OCI-LY7 (cell line): ENCODE results near the gene PIGP. TPM values are rescaled to one million over a fixed set of nuclear protein-coding genes. Genes with fewer than 3 reads are reported as not detected.
A peak's percentile ranks its signal among the peaks of the same experiment; 100 is the strongest.

Experiments
- BruUV-seq: library from RNA; stranded (reverse); fragments of 400-500 nt; replicated peaks from 2 replicates; lab custom pipeline; 2021; lab: Mats Ljungman, UMichigan
- CTCF ChIA-PET: fragments of 300-600 bp; sonication (Branson Sonifier 250); formaldehyde crosslinking; loops from one replicate; lab custom pipeline; 2022; ENCODE audit warnings: antibody characterized with exemption; ENCODE audit not compliant: unreplicated experiment; lab: Charles Lee
- POLR2A ChIA-PET: fragments of 300-600 bp; sonication (Branson Sonifier 250); formaldehyde crosslinking; loops from one replicate; lab custom pipeline; 2022; ENCODE audit warnings: antibody characterized with exemption; lab: Charles Lee
- DNase-seq: peaks from one replicate; pipeline ENCODE4 v3.0.0-alpha.2; 2015; ENCODE audit warnings: low spot score
- H2AFZ ChIP-seq: fragments of 200-600 bp; sonication (generic), shearing (Covaris generic); 2 replicates; pipeline ENCODE4 v1.6.1; 2014; ENCODE audit warnings: mild to moderate bottlenecking, antibody characterized with exemption, low read length, moderate library complexity
- H3K27ac ChIP-seq: fragments of 200-600 bp; sonication (generic); 2 replicates; pipeline ENCODE4 v1.5.1; 2014; ENCODE audit warnings: mixed run types, low read depth, mild to moderate bottlenecking, moderate library complexity, low read length, inconsistent platforms; ENCODE audit not compliant: poor library complexity, severe bottlenecking
- H3K36me3 ChIP-seq: fragments of 200-600 bp; sonication (generic); 2 replicates; pipeline ENCODE4 v1.6.1; 2014; ENCODE audit warnings: mild to moderate bottlenecking, antibody characterized with exemption, low read length, moderate library complexity, mixed read lengths; ENCODE audit not compliant: insufficient read depth
- H3K4me1 ChIP-seq: fragments of 200-600 bp; sonication (generic); 2 replicates; pipeline ENCODE4 v1.5.1; 2014; ENCODE audit warnings: mild to moderate bottlenecking, low read length; ENCODE audit not compliant: insufficient read depth, poor library complexity, severe bottlenecking
- H3K4me2 ChIP-seq: fragments of 200-600 bp; sonication (generic); 2 replicates; pipeline ENCODE4 v1.6.1; 2014; ENCODE audit warnings: mild to moderate bottlenecking, low read length
- H3K4me3 ChIP-seq: fragments of 200-600 bp; sonication (generic); 2 replicates; pipeline ENCODE4 v1.5.1; 2014; ENCODE audit warnings: mild to moderate bottlenecking, low read depth, low read length; ENCODE audit not compliant: poor library complexity, severe bottlenecking
- H3K79me2 ChIP-seq: fragments of 200-600 bp; sonication (generic); 2 replicates; pipeline ENCODE4 v1.6.1; 2016; ENCODE audit warnings: low read depth, mild to moderate bottlenecking, low read length, moderate library complexity, mixed read lengths; ENCODE audit not compliant: insufficient read depth
- H3K9me2 ChIP-seq: fragments of 200-600 bp; sonication (generic); 2 replicates; pipeline ENCODE4 v1.6.1; 2016; ENCODE audit warnings: mild to moderate bottlenecking, low read length, mixed read lengths; ENCODE audit not compliant: insufficient read depth
- H3K9me3 ChIP-seq: fragments of 200-600 bp; sonication (generic); 2 replicates; pipeline ENCODE4 v1.6.1; 2014; ENCODE audit warnings: mild to moderate bottlenecking, mixed run types, low read length, mixed read lengths
- H4K20me1 ChIP-seq: fragments of 200-600 bp; sonication (generic); 2 replicates; pipeline ENCODE4 v1.6.1; 2014; ENCODE audit warnings: mild to moderate bottlenecking, antibody characterized with exemption, low read length, moderate library complexity, mixed read lengths; ENCODE audit not compliant: insufficient read depth
- EZH2phosphoT487 ChIP-seq: fragments of 200-600 bp; sonication (generic); IDR thresholded peaks from 2 replicates; pipeline ENCODE4 v1.6.1; 2018; ENCODE audit warnings: low read depth, borderline replicate concordance, mild to moderate bottlenecking, mixed run types, antibody characterized with exemption, low read length, moderate library complexity, mixed read lengths
- intact Hi-C: fragments of 100-400 bp; cut with micrococcal nuclease; formaldehyde crosslinking; loops from one replicate; pipeline ENCODE4 v1.10.0; 2022; ENCODE audit not compliant: unreplicated experiment
- total RNA-seq, 2 experiments: library from RNA; depleted of rRNA in 1 of 2; stranded (reverse); fragments of >200 nt in 1 of 2; shearing (Covaris generic) in 1 of 2; gene quantifications; 2 replicates each; pipeline ENCODE4 v1.2.3, GENCODE V29; 2014 to 2022
- TF ChIP-seq, protein P1 (sequence below): fragments of 200-600 bp; sonication (generic); conservative IDR thresholded peaks from 2 replicates; pipeline ENCODE4 v1.5.1; 2014; ENCODE audit warnings: mild to moderate bottlenecking, antibody characterized with exemption, low read length, moderate library complexity, mixed read lengths

The PIGP gene
- total RNA-seq, 2 experiments from 2014 or later = 7.4 to 35.4 TPM

DNA sequence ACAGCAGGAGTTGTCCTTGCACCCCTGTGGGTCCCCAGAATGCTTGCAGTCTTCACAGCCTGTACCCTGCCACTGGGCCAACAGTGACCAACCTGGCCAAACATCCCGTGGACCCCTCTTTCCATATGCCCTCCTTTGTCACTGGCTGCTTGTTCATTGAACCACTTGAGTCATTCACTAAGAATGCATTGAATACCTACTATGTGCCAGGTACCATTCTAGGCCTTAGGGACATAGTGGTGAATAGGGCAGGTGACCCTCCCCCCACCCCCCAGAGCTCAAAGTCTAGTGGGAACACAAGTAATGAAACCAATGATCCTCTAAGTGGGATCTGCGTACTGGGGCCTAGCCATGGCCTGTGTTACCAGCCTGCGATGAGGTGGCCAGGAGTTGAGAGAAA lies 28.2 kb downstream of the PIGP start:
- ChIA-PET POLR2A (interaction anchor here (0.6 kb wide), 1 partner anchor 41 kb away, joined by 3 read pairs; no protein-coding TSS in a partner anchor), CTCF (no interaction called here)
- peaks cover 12% of the 10 kb centered on the region for H3K4me1 ChIP-seq

DNA sequence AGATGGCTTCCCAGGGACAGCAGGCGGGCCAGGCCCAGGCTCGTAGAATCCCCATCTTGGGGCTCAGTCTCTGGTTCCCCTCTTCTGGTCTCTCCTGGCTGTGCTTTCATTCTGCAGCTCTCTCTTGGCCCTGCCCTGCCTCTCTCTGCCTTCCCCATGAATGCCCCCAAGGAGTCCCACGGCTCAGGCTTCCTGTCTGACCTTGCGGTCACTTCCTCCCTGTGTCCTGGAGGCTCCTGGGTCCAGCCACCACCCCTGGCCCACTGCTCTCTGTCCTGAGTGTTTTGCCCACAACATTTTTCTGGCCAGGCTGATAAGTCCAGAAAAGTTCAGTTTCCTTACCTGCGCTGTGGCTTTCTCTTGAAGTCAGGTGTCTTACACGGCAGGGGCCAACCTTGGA lies 29.1 kb downstream of the PIGP start:
- CTCF ChIA-PET = no interaction called here
- intact Hi-C loops = no loop called here
- no peaks in the 10 kb centered on the region for H3K79me2 ChIP-seq
- H3K9me2 ChIP-seq = no peaks in the 10 kb centered on the region
- H3K4me1 ChIP-seq = peaks cover 12% of the 10 kb centered on the region
- H3K27ac ChIP-seq = no peak overlapping the region
- no peak overlapping the region for H3K4me2 ChIP-seq
- no peaks in the 10 kb centered on the region for H4K20me1 ChIP-seq
- no peak for DNase-seq
- no peak overlapping the region for H2AFZ ChIP-seq
- H3K4me3 ChIP-seq = no peak overlapping the region
- no TSS peak for BruUV-seq
- POLR2A ChIA-PET = no interaction called here
- TF ChIP-seq, protein P1, sequence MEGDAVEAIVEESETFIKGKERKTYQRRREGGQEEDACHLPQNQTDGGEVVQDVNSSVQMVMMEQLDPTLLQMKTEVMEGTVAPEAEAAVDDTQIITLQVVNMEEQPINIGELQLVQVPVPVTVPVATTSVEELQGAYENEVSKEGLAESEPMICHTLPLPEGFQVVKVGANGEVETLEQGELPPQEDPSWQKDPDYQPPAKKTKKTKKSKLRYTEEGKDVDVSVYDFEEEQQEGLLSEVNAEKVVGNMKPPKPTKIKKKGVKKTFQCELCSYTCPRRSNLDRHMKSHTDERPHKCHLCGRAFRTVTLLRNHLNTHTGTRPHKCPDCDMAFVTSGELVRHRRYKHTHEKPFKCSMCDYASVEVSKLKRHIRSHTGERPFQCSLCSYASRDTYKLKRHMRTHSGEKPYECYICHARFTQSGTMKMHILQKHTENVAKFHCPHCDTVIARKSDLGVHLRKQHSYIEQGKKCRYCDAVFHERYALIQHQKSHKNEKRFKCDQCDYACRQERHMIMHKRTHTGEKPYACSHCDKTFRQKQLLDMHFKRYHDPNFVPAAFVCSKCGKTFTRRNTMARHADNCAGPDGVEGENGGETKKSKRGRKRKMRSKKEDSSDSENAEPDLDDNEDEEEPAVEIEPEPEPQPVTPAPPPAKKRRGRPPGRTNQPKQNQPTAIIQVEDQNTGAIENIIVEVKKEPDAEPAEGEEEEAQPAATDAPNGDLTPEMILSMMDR = no peak
- no peak for TF ChIP-seq EZH2phosphoT487
- no peaks in the 10 kb centered on the region for H3K36me3 ChIP-seq
- H3K9me3 ChIP-seq = no peaks in the 10 kb centered on the region

More for the DNA sequence above, 28.2 kb downstream of the PIGP start:
- H4K20me1 ChIP-seq = no peaks in the 10 kb centered on the region
- H3K4me3 ChIP-seq = no peak overlapping the region
- no peaks in the 10 kb centered on the region for H3K79me2 ChIP-seq
- no peak overlapping the region for H3K27ac ChIP-seq
- no peaks in the 10 kb centered on the region for H3K36me3 ChIP-seq
- TF ChIP-seq EZH2phosphoT487 = no peak
- TF ChIP-seq, protein P1 = no peak
- no TSS peak for BruUV-seq
- no peaks in the 10 kb centered on the region for H3K9me3 ChIP-seq
- no peak for DNase-seq
- no peaks in the 10 kb centered on the region for H3K9me2 ChIP-seq
- H2AFZ ChIP-seq = peak overlapping the region; percentile 49; the same call in 1 of the 2 replicates
- H3K4me2 ChIP-seq = 0 out of 2 replicates have a peak overlapping the region, but pooled peaks have one; percentile 17
- intact Hi-C loops = no loop called here

DNA sequence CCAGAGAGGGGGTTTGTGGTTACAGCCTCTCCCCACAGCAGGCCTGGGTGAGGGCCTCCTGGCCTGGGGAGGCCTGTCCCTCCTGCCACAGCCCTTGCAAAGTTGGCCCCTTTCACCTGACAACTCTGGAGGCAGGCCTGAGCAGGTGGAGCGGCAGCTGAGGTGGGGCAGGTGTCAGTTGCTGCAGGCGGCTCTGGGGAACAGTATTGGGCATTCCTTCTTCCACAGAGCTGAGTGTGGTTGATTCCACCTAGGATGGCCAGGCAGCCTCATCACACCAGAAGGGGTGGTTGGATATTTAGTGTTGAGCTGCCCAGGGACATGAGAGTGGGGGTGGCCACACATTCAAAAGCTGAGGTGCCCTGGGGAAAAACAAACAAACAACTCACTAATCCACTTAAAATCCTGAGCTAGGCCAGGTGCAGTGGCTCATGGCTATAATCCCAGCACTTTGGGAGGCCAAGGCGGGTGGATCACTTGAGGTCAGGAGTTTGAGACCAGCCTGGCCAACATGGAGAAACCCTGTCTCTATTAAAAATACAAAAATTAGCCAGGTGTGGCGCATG lies 31.1 kb downstream of the PIGP start:
- ChIA-PET CTCF (interaction anchor here (0.6 kb wide), 1 partner anchor 45 kb away, joined by 3 read pairs; no protein-coding TSS in a partner anchor), POLR2A (interaction anchor here (0.9 kb wide), 1 partner anchor 55 kb away, joined by 4 read pairs; no protein-coding TSS in a partner anchor)
- H3K4me1 ChIP-seq = peaks cover 12% of the 10 kb centered on the region
- H3K36me3 ChIP-seq = no peaks in the 10 kb centered on the region
- intact Hi-C loops = no loop called here
- no peaks in the 10 kb centered on the region for H4K20me1 ChIP-seq
- H3K9me2 ChIP-seq = no peaks in the 10 kb centered on the region
- DNase-seq = no peak
- TF ChIP-seq, protein P1 = no peak
- TF ChIP-seq EZH2phosphoT487 = no peak
- no peak overlapping the region for H3K4me3 ChIP-seq
- no peak overlapping the region for H3K4me2 ChIP-seq
- no peak overlapping the region for H3K27ac ChIP-seq
- H3K79me2 ChIP-seq = no peaks in the 10 kb centered on the region
- no TSS peak for BruUV-seq
- no peaks in the 10 kb centered on the region for H3K9me3 ChIP-seq
- H2AFZ ChIP-seq = no peak overlapping the region
